Tibial nerve (tissue), 4 donors: Measurements from ENCODE around the gene ZSWIM8. TPM values are rescaled to one million over a fixed set of nuclear protein-coding genes. Genes with fewer than 3 reads are reported as not detected.

ENCODE experiments used
- DNase-seq, 2 donors: peaks; one replicate each; pipeline ENCODE4 v3.0.0-alpha.2; 2019; ENCODE audit warnings: low spot score in 2 of 2
- H3K27ac ChIP-seq, 4 donors: fragments of 200-600 bp; sonication (generic) in 3 of 4; one replicate each; pipeline ENCODE4 v1.5.1; 2017 to 2019; ENCODE audit warnings: mild to moderate bottlenecking in 1 of 4
- H3K27me3 ChIP-seq, 2 donors: fragments of 200-600 bp; sonication (generic) in 1 of 2; one replicate each; pipeline versions ENCODE4 v1.5.1 to v1.6.0; 2017 to 2019
- H3K36me3 ChIP-seq, 3 donors: fragments of 200-600 bp; sonication (generic); one replicate each; pipeline ENCODE4 v1.5.1; 2018 to 2019
- H3K4me1 ChIP-seq, 4 donors: fragments of 200-600 bp; sonication (generic) in 3 of 4; one replicate each; pipeline ENCODE4 v1.5.1; 2017 to 2019
- H3K4me3 ChIP-seq, 4 donors: fragments of 200-600 bp; sonication (generic) in 3 of 4; one replicate each; pipeline ENCODE4 v1.5.1; 2017 to 2019; ENCODE audit warnings: mild to moderate bottlenecking in 1 of 4, moderate library complexity in 1 of 4
- H3K9me3 ChIP-seq, 4 donors: fragments of 200-600 bp; sonication (generic) in 3 of 4; one replicate each; pipeline ENCODE4 v1.5.1; 2017 to 2019
- EP300 ChIP-seq, 2 donors: sonication (generic); formaldehyde crosslinking; IDR thresholded peaks; one replicate each; pipeline ENCODE4 v1.6.1; 2017; ENCODE audit warnings: antibody characterized with exemption in 2 of 2, mild to moderate bottlenecking in 1 of 2
- POLR2A ChIP-seq, 2 donors: fragments of 450-650 bp; IDR thresholded peaks; one replicate each; pipeline ENCODE4 v1.6.1; 2017; ENCODE audit warnings: antibody characterized with exemption in 2 of 2, mild to moderate bottlenecking in 2 of 2, moderate library complexity in 2 of 2
- WGBS, 2 donors: methylation state at CpG; one replicate each; pipeline ENCODE4 v1.1.5; 2018; 5-methylcytosine and 5-hydroxymethylcytosine counted together
- total RNA-seq, 4 donors: library from RNA; depleted of rRNA; stranded (reverse); fragments of >200 nt; gene quantifications; one replicate each; pipeline ENCODE4 v1.1.0, GENCODE V29; 2016
- TF ChIP-seq, protein P1 (sequence below), 5 experiments: fragments of 200-600 bp in 3 of 5; fragments of 450-650 bp in 2 of 5; sonication (generic) in 3 of 5; IDR thresholded peaks; one replicate each; pipeline ENCODE4 v1.5.1; 2016 to 2019; ENCODE audit warnings: antibody characterized with exemption in 5 of 5, mild to moderate bottlenecking in 3 of 5, moderate library complexity in 2 of 5

ZSWIM8 gene
- total RNA-seq, 4 donors from 2014 or later, result 104 to 138 (median 121) TPM

DNA sequence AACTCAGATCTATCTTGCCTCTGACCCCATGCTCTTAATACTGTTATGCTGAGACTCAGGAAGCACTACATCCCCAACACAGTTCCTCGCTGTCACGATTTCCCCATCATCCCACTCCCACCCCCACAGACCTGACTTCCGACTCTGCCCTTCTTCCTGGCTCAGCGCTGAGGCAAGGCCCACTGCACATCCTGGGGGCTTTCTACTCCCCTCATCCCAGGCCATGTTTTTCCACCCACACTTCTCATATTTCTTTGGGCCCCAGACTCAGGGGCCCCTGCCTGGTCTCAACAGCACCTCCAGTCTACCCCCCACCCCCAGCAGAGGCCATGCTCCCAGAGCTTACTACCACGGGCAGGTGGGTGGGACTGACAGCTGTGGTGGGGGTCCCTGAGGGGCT, 33.7 kb downstream of the ZSWIM8 start:
- H3K27me3 ChIP-seq, result no peaks in the 10 kb centered on the region
- DNase-seq, result no peak
- H3K36me3 ChIP-seq, result peaks cover 0 to 63% (median 0%) of the 10 kb centered on the region in 3 donors
- H3K9me3 ChIP-seq, result no peaks in the 10 kb centered on the region
- 58 to 60% methylated on average over 5 of the region's 5 CpGs for WGBS, 2 donors
- H3K27ac ChIP-seq, result peak overlapping the region in 2 of 4 donors; percentile 55 to 60
- TF ChIP-seq EP300 (IDR thresholded peaks at IDR 0.05) (no peak), POLR2A (IDR thresholded peaks at IDR 0.05) (no peak)
- TF ChIP-seq, protein P1, sequence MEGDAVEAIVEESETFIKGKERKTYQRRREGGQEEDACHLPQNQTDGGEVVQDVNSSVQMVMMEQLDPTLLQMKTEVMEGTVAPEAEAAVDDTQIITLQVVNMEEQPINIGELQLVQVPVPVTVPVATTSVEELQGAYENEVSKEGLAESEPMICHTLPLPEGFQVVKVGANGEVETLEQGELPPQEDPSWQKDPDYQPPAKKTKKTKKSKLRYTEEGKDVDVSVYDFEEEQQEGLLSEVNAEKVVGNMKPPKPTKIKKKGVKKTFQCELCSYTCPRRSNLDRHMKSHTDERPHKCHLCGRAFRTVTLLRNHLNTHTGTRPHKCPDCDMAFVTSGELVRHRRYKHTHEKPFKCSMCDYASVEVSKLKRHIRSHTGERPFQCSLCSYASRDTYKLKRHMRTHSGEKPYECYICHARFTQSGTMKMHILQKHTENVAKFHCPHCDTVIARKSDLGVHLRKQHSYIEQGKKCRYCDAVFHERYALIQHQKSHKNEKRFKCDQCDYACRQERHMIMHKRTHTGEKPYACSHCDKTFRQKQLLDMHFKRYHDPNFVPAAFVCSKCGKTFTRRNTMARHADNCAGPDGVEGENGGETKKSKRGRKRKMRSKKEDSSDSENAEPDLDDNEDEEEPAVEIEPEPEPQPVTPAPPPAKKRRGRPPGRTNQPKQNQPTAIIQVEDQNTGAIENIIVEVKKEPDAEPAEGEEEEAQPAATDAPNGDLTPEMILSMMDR (IDR thresholded peaks at IDR 0.05), result no peak
- H3K4me3 ChIP-seq, result no peak overlapping the region
- peaks cover 0 to 28% (median 0%) of the 10 kb centered on the region in 4 donors for H3K4me1 ChIP-seq

DNA sequence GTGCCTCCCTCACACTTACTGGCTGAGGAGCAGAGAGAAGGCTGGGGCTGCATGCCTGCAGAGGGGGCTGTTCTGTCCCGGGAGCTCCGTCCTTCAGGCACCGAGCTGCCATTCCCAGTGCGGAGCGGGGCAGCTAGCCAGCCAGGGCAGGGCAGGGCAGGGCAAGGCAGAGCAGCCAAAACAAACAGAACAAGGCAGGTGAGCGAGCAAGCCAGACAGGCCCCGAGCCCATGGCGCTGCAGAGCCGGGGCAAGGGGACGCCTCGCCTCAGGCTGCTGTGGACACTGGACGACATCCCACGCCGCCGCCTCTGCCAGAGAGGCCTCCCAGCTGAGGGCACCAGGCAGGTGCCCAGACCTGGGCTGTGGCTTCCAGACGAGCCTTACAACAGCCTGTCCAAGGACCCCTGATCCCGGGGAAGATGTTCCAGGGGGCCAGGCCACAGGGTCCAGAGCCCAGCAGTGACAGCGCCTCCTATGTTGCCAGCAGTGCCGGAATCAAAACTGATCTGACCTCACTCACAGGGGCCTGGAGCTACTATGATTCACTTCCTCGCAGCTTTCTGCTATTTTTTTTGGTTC, 34.2 kb downstream of the ZSWIM8 start:
- WGBS, 2 donors, result 62 to 65% methylated on average over 7 to 20 of the region's 20 CpGs
- no peak for DNase-seq
- H3K27ac ChIP-seq, result peak overlapping the region in 2 of 4 donors; percentile 55 to 60
- H3K9me3 ChIP-seq, result no peaks in the 10 kb centered on the region
- no peak for TF ChIP-seq POLR2A (IDR thresholded peaks at IDR 0.05)
- H3K4me3 ChIP-seq, result no peak overlapping the region
- no peaks in the 10 kb centered on the region for H3K27me3 ChIP-seq
- peaks cover 0 to 63% (median 0%) of the 10 kb centered on the region in 3 donors for H3K36me3 ChIP-seq
- peaks cover 0 to 28% (median 0%) of the 10 kb centered on the region in 4 donors for H3K4me1 ChIP-seq

DNA sequence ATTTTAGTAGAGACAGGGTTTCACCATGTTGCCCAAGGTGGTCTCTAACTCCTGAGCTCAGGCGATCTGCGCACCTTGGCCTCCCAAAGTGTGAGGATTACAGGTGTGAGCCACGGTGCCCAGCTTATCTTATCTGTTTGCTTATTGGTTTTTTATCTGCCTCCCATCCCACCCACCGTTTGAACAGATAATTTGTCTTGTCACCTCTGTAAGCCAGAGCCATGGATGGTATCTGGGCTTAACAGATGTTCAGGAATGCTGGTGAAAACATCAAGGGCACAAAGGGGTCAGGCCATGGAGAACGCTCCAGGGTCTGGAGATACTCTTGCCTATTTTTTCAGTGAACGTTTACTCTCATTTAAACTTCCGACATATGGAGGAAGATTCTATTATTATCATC, 38.0 kb downstream of the ZSWIM8 start:
- DNase-seq, result no peak
- Histone ChIP-seq H3K4me1 (peaks cover 0 to 18% (median 0%) of the 10 kb centered on the region in 4 donors), H3K9me3 (no peaks in the 10 kb centered on the region), H3K36me3 (peaks cover 0 to 68% (median 0%) of the 10 kb centered on the region in 3 donors), H3K27ac (no peak overlapping the region), H3K4me3 (no peak overlapping the region), H3K27me3 (no peaks in the 10 kb centered on the region)
- TF ChIP-seq POLR2A (IDR thresholded peaks at IDR 0.05) (no peak), EP300 (IDR thresholded peaks at IDR 0.05) (no peak)
- TF ChIP-seq, protein P1 (IDR thresholded peaks at IDR 0.05), result no peak
- WGBS, 2 donors, result 86 to 92% methylated on average over 7 of the region's 7 CpGs

DNA sequence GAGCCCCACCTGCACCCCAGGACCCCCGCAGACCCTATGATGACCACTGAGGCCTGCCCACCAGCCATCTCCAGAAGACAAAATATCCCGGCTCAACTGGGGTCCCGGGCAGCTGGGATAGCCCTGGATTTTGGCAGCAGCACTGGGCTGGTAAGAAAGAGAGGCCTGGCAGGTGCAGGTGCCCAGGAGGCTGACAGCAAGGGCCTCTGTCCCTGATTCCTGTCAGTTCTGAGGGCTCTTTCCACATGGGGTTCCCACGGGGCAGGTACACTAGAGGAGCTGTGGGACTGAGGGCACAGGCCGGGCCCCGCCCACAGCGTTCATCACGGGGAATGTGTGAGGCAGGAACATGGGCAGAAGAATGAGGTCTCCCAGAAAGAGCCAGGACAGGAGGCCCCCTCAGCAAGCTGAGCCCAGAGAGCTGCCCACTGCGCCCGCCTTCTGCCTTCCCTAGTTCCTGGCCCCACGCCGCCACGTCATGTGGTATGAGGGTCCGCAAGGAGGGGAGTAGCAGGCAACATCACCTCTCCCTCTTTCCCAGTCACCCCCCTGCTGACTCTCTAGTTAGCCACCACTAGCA, 38.8 kb downstream of the ZSWIM8 start:
- H3K4me3 ChIP-seq, result no peak overlapping the region
- H3K9me3 ChIP-seq, result no peaks in the 10 kb centered on the region
- WGBS, 2 donors, result 91 to 95% methylated on average over 12 to 14 of the region's 14 CpGs
- DNase-seq, result no peak
- peaks cover 0 to 10% (median 0%) of the 10 kb centered on the region in 4 donors for H3K4me1 ChIP-seq
- H3K27me3 ChIP-seq, result no peaks in the 10 kb centered on the region
- TF ChIP-seq POLR2A (IDR thresholded peaks at IDR 0.05), result no peak
- no peak for TF ChIP-seq EP300 (IDR thresholded peaks at IDR 0.05)
- TF ChIP-seq, protein P1 (IDR thresholded peaks at IDR 0.05), result no peak
- H3K36me3 ChIP-seq, result peaks cover 0 to 67% (median 0%) of the 10 kb centered on the region in 3 donors
- H3K27ac ChIP-seq, result no peak overlapping the region

DNA sequence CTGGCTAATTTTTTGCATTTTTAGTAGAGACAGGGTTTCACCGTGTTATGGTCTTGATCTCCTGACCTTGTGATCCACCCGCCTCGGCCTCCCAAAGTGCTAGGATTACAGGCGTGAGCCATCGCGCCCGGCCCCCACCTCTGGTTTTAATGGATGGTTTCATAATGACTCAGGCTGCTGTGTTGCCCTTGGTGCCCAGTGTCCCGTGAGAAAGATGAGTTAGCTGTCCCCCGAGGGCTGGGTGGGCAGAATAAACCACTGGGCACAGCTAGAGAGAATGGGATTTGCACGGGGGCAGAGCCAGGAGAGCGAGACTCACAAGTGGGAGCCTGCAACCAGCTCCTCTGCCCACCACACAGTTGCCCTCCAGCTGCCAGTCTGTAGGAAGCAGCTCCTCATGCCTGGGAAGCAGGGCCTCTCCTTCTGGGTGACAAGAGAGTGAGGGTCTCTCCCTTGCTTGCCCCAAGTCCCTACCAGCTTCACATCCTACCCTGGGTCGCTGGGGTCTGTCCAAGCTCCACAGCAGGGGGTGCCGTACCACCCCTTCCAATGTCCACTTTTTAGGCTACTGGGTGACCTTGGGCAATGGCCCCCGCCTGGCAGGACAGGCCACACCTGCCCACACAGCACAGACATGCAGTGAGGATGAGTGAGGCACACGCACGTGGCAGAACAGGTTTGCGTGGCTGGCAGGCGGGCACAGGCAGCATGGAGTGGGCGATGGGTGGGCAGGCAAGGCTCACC, 42.1 kb downstream of the ZSWIM8 start:
- DNase-seq, result no peak
- Histone ChIP-seq H3K27ac (no peak overlapping the region), H3K9me3 (no peaks in the 10 kb centered on the region), H3K36me3 (peaks cover 0 to 52% (median 0%) of the 10 kb centered on the region in 3 donors), H3K27me3 (no peaks in the 10 kb centered on the region), H3K4me3 (no peak overlapping the region), H3K4me1 (no peaks in the 10 kb centered on the region)
- TF ChIP-seq EP300 (IDR thresholded peaks at IDR 0.05) (no peak), POLR2A (IDR thresholded peaks at IDR 0.05) (no peak)
- TF ChIP-seq, protein P1 (IDR thresholded peaks at IDR 0.05), result no peak
- 88 to 91% methylated on average over 19 of the region's 19 CpGs for WGBS, 2 donors
